GM12878 (cell line): Measurements from ENCODE around the gene SIGMAR1. TPM values are rescaled to one million over a fixed set of nuclear protein-coding genes. Genes with fewer than 3 reads are reported as not detected.

Source experiments
- ATAC-seq: fragments of 200-7000 bp; cut with Tn5 transposase; 3 replicates; pipeline ENCODE4 v1.9.1; 2020; ENCODE audit warnings: mild to moderate bottlenecking, moderate library complexity
- BruUV-seq: library from RNA; stranded (reverse); fragments of 400-500 nt; replicated peaks from 2 replicates; lab custom pipeline; 2021; lab: Mats Ljungman, UMichigan
- CTCF ChIA-PET: fragments of 300-600 bp; sonication (Branson Sonifier 250); formaldehyde crosslinking; extraction: SDS; loops from one replicate; lab custom pipeline; 2021; ENCODE audit warnings: inconsistent platforms; lab: Yijun Ruan, JAX
- POLR2A ChIA-PET: fragments of 350-600 bp; formaldehyde crosslinking; extraction: SDS; loops from one replicate; lab custom pipeline; 2021; ENCODE audit warnings: inconsistent platforms; lab: Charles Lee
- RAD21 ChIA-PET: fragments of 300-600 bp; sonication (Branson Sonifier 250); formaldehyde crosslinking; loops from one replicate; lab custom pipeline; 2023; ENCODE audit warnings: antibody characterized with exemption; ENCODE audit not compliant: unreplicated experiment; lab: Charles Lee
- SMC1A ChIA-PET: fragments of 300-600 bp; sonication (Branson Sonifier 250); formaldehyde crosslinking; loops from one replicate; lab custom pipeline; 2023; ENCODE audit not compliant: unreplicated experiment, uncharacterized antibody; lab: Charles Lee
- DNase-seq: peaks from one replicate; pipeline ENCODE4 v3.0.0-alpha.2; 2011; ENCODE audit warnings: low read depth, low spot score
- FAIRE-seq: peaks from 3 replicates; lab custom pipeline; 2011; peaks lifted over from hg19 to GRCh38; lab: Jason Lieb, UNC
- H2AFZ ChIP-seq: 2 replicates; pipeline ENCODE4 v1.6.0; 2011; ENCODE audit warnings: low read depth, low read length, control low read depth; ENCODE audit not compliant: control insufficient read depth
- H3K27ac ChIP-seq: 2 replicates; pipeline ENCODE4 v1.5.1; 2011; ENCODE audit warnings: control low read depth; ENCODE audit not compliant: control insufficient read depth, insufficient read depth
- H3K27me3 ChIP-seq, 2 experiments: replicated peaks in 1 of 2; 2 replicates each; pipeline versions ENCODE4 v1.6.0 to v1.6.1; 2011; ENCODE audit warnings: low read length in 1 of 2; ENCODE audit not compliant: control insufficient read depth in 2 of 2, insufficient read depth in 2 of 2
- H3K36me3 ChIP-seq, 2 experiments: 2 replicates each; pipeline ENCODE4 v1.5.1; 2011; ENCODE audit warnings: low read length in 1 of 2; ENCODE audit not compliant: control insufficient read depth in 2 of 2, insufficient read depth in 2 of 2
- H3K4me1 ChIP-seq: 2 replicates; pipeline ENCODE4 v1.6.1; 2011; ENCODE audit warnings: mild to moderate bottlenecking, low read length, moderate library complexity, mixed read lengths; ENCODE audit not compliant: control insufficient read depth, insufficient read depth
- H3K4me2 ChIP-seq: 2 replicates; pipeline ENCODE4 v1.6.0; 2011; ENCODE audit warnings: control low read depth; ENCODE audit not compliant: control insufficient read depth, insufficient read depth
- H3K4me3 ChIP-seq: fragments of 200-600 bp; sonication (generic); 2 replicates; pipeline ENCODE4 v1.5.1; 2016
- H3K79me2 ChIP-seq: 2 replicates; pipeline ENCODE4 v1.6.0; 2011; ENCODE audit warnings: low read length; ENCODE audit not compliant: control insufficient read depth, insufficient read depth
- H3K9ac ChIP-seq: 2 replicates; pipeline ENCODE4 v1.8.0; 2011; ENCODE audit warnings: low read length, control low read depth, mixed read lengths; ENCODE audit not compliant: control insufficient read depth, insufficient read depth
- H3K9me3 ChIP-seq: replicated peaks from 3 replicates; pipeline ENCODE4 v1.5.1; 2011; ENCODE audit warnings: mild to moderate bottlenecking, low read length; ENCODE audit not compliant: control insufficient read depth, insufficient read depth
- H4K20me1 ChIP-seq: 2 replicates; pipeline ENCODE4 v1.6.0; 2011; ENCODE audit not compliant: control insufficient read depth, insufficient read depth
- ATF7 ChIP-seq: fragments of 450-650 bp; IDR thresholded peaks from 2 replicates; pipeline ENCODE4 v1.6.1; 2016; ENCODE audit warnings: low read depth, mild to moderate bottlenecking
- BACH1 ChIP-seq: fragments of 450-650 bp; IDR thresholded peaks from 2 replicates; pipeline ENCODE4 v1.6.1; 2017; ENCODE audit warnings: mild to moderate bottlenecking, borderline replicate concordance
- CREB1 ChIP-seq: IDR thresholded peaks from 2 replicates; pipeline ENCODE4 v1.6.1; 2012; ENCODE audit warnings: low read depth, mild to moderate bottlenecking, inconsistent platforms
- CREM ChIP-seq: IDR thresholded peaks from 2 replicates; pipeline ENCODE4 v1.6.1; 2014; ENCODE audit warnings: antibody characterized with exemption, low read depth
- E2F8 ChIP-seq: fragments of 450-650 bp; IDR thresholded peaks from 2 replicates; pipeline ENCODE4 v1.6.1; 2018; ENCODE audit warnings: mild to moderate bottlenecking, low read depth, moderate library complexity; ENCODE audit not compliant: partially characterized antibody
- FOXK2 ChIP-seq: fragments of 450-650 bp; IDR thresholded peaks from 2 replicates; pipeline ENCODE4 v1.6.1; 2017; ENCODE audit warnings: mild to moderate bottlenecking, moderate library complexity
- GABPA ChIP-seq: IDR thresholded peaks from 2 replicates; pipeline ENCODE4 v1.6.1; 2014; ENCODE audit warnings: antibody characterized with exemption, low read depth, mild to moderate bottlenecking, inconsistent platforms
- HCFC1 ChIP-seq: fragments of 150-350 bp; IDR thresholded peaks from 2 replicates; pipeline ENCODE4 v1.6.1; 2014; ENCODE audit warnings: low read length
- HDGF ChIP-seq: fragments of 450-650 bp; IDR thresholded peaks from 2 replicates; pipeline ENCODE4 v1.6.1; 2016; ENCODE audit warnings: antibody characterized with exemption
- IKZF2 ChIP-seq, 2 experiments: fragments of 450-650 bp; IDR thresholded peaks; 2 replicates each; pipeline ENCODE4 v1.6.1; 2017; ENCODE audit warnings: mild to moderate bottlenecking in 2 of 2, moderate library complexity in 2 of 2
- LARP7 ChIP-seq: fragments of 450-650 bp; IDR thresholded peaks from 2 replicates; pipeline ENCODE4 v1.6.1; 2017; ENCODE audit warnings: mild to moderate bottlenecking
- MAX ChIP-seq: IDR thresholded peaks from 2 replicates; pipeline ENCODE4 v1.6.1; 2012; ENCODE audit warnings: low read depth, low read length, improper control_type of control experiment
- MEF2B ChIP-seq: fragments of 450-650 bp; IDR thresholded peaks from 2 replicates; pipeline ENCODE4 v1.6.1; 2018; ENCODE audit warnings: mild to moderate bottlenecking, moderate library complexity; ENCODE audit not compliant: partially characterized antibody, poor library complexity, severe bottlenecking
- ZBTB40 ChIP-seq: fragments of 450-650 bp; IDR thresholded peaks from 2 replicates; pipeline ENCODE4 v1.6.1; 2016; ENCODE audit warnings: mild to moderate bottlenecking, moderate library complexity, borderline replicate concordance
- WGBS: methylation state at CpG from one replicate; pipeline ENCODE4 v1.1.6; 2016; ENCODE audit warnings: low lambda C conversion rate; ENCODE audit not compliant: insufficient replicate concordance, insufficient coverage; ENCODE audit errors: missing lambda C conversion rate; 5-methylcytosine and 5-hydroxymethylcytosine counted together
- in situ Hi-C: fragments of 300-500 bp; cut with MboI; formaldehyde crosslinking; loops from 9 replicates; pipeline ENCODE4 v1.14.3; 2018; ENCODE audit warnings: mixed read lengths
- intact Hi-C: fragments of 100-400 bp; cut with micrococcal nuclease; formaldehyde crosslinking; loops from one replicate; pipeline ENCODE4 v1.14.2; 2022; ENCODE audit not compliant: unreplicated experiment
- polyA plus RNA-seq, 11 experiments: library from polyadenylated mRNA; depleted of rRNA in 4 of 11; unstranded in 6 of 11; stranded (reverse) in 5 of 11; fragments of >200 nt; fragmentation: Nextera tagmentation in 4 of 11; fragmentation: Illumina TruSeq in 1 of 11; extraction: Ambion mirVana in 4 of 11; extraction: Trizol in 1 of 11; gene quantifications; 1 replicate in 1 of 11; 2 replicates in 10 of 11; pipeline versions ENCODE4 v1.2.1 to v1.2.3, GENCODE V29; 2011 to 2016; ENCODE audit warnings: inconsistent platforms in 2 of 11, missing spikeins in 2 of 11, low read depth in 1 of 11
- total RNA-seq, 4 experiments: library from RNA; depleted of rRNA in 3 of 4; stranded (reverse); fragments of >200 nt in 3 of 4; fragmentation: Illumina TruSeq in 1 of 4; extraction: Trizol in 1 of 4; gene quantifications; 2 replicates each; pipeline versions ENCODE4 v1.2.1 to v1.2.3, GENCODE V29; 2013 to 2021

SIGMAR1 gene
- total and polyA plus RNA-seq, 10 of the 15 experiments (the other 5 are each of a cell fraction or from before 2014, with no cell fraction given), result 7.1 to 133 (median 69.5) TPM

GRCh38 chr9:34620061-34620994 is 17.3 kb downstream of the SIGMAR1 start, which contains the start of gene DCTN3:
Gene DCTN3 (minus strand): TSS chr9:34620495. CDS start chr9:34620464, 31 bp downstream.
- Histone ChIP-seq H4K20me1 (no peaks in the 10 kb centered on the region), H3K4me2 (peak within 1 kb of the TSS; percentile 84), H3K4me1 (peaks cover 6% of the 10 kb centered on the region), H3K9me3 (no peaks in the 10 kb centered on the region; the same call in 2 of the 3 replicates), H3K36me3 (peaks cover 3 to 4% of the 10 kb centered on the region in 2 experiments; a peak in 2 of 4 replicates), H2AFZ (peak within 1 kb of the TSS; percentile 98), H3K27ac (peak within 1 kb of the TSS; percentile 14; the same call in 1 of the 2 replicates), H3K4me3 (peak within 1 kb of the TSS; percentile 96), H3K27me3 (peaks cover 6 to 7% of the 10 kb centered on the region in 2 experiments; a peak in 2 of 4 replicates), H3K9ac (peak within 1 kb of the TSS; percentile 84), H3K79me2 (peaks cover 2% of the 10 kb centered on the region; the same call in 1 of the 2 replicates)
- in situ Hi-C loops (no loop called here), intact Hi-C loops (no loop called here)
- POLR2A ChIA-PET, result interaction anchor here (0.9 to 1.5 kb wide), 5 partner anchors 9 to 43 kb away, joined by 3 to 8 read pairs (median 6); partner anchors contain the start of genes RPP25L and SIGMAR1
- SMC1A ChIA-PET, result interaction anchor here (0.6 to 2.6 kb wide), 8 partner anchors 8 to 82 kb away, joined by 3 to 12 read pairs (median 4); partner anchors contain the start of gene RPP25L
- CTCF ChIA-PET, result interaction anchor here (0.8 to 4.9 kb wide), 8 partner anchors 9 to 242 kb away, joined by 3 to 58 read pairs (median 6); partner anchors contain the start of genes RPP25L and SIGMAR1
- peak; percentile 77 for DNase-seq
- RAD21 ChIA-PET, result interaction anchor here (0.7 to 1.9 kb wide), 4 partner anchors 14 to 45 kb away, joined by 3 to 9 read pairs (median 6); partner anchors contain the start of gene SIGMAR1
- WGBS, result 4% methylated on average over 43 of the region's 43 CpGs
- peak; percentile 100 for FAIRE-seq
- peak; percentile 100 for ATAC-seq
- TSS peak; percentile 70 for BruUV-seq
- TF ChIP-seq IKZF2 (IDR thresholded peaks at IDR 0.05) (no peak), MEF2B (no peak), LARP7 (peak; percentile 41; the same call in 1 of the 2 replicates), GABPA (peak; percentile 96), MAX (no peak), CREB1 (peak; percentile 93), BACH1 (peak; percentile 14; the same call in 1 of the 2 replicates), ZBTB40 (peak; percentile 95), FOXK2 (no peak), CREM (peak; percentile 93), ATF7 (peak; percentile 78), E2F8 (peak; percentile 75), HDGF (0 out of 2 replicates have a peak, but pooled peaks have one; percentile 41), HCFC1 (peak; percentile 26)
